Measurements from ENCODE around the gene BST2.

The BST2 gene

GRCh38 chr19:17419621-17420474 lies 14.4 kb upstream of the BST2 start, which contains the start of gene MVB12A:
MVB12A (plus strand) TSS chr19:17420047; CDS start chr19:17420136, 89 bp downstream.
- peak; percentile 88 to 93 for DNase-seq (ENCODE audit: extremely low read depth in 1 of 2, low read depth in 1 of 2)

GRCh38 chr19:17419154-17419620 lies 13.8 kb upstream of the BST2 start:
- DNase-seq (ENCODE audit: extremely low read depth in 1 of 2, low read depth in 1 of 2): no peak

- no peak for DNase-seq (ENCODE audit: extremely low read depth in 1 of 2, low read depth in 1 of 2)
Measured at GRCh38 chr19:17418710-17419109, 13.3 kb upstream of the BST2 start.

DNA sequence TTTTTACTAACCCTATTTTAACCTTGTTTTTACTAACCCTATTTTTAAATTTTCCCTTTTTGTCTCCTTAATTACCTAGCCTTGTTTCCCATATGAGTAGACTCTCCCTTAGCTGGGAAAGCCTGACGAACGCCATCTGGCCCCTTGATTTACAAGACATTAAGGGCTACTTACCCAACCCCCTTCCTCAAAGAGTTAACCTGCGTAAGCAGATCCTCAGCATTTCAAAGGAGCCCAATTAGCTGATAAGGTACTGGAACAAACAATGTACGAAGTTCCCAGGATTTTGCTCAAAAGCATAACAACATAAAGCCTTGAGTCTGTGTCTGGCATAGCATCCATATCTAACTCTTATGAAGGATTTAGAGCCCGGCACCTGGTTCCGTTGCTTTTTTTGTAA lies 9.7 kb upstream of the BST2 start:
- no peak for DNase-seq (ENCODE audit: extremely low read depth in 1 of 2, low read depth in 1 of 2)

- DNase-seq (ENCODE audit: extremely low read depth in 1 of 2, low read depth in 1 of 2): no peak
Measured at GRCh38 chr19:17414097-17414496, 8.7 kb upstream of the BST2 start.

DNA sequence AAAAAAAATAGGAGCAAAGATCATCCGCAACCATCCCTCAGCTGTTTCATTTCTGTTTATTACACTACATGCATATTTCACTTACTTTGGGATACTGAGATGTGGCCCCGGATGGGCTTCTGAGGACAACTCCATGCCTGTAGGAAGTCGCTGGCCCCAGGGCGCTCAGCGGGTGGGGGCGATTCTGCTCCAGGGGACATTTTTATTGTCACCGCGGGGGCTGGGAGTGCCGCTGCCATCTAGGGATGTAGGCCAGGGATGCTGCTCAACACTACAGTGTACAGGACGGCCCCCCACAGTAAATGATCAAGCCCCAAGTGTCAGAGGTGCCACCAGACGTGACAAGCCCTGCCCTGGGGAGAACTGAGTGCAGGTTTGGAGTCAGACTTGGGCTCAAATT lies 6.4 kb upstream of the BST2 start:
- no peak for DNase-seq (ENCODE audit: extremely low read depth in 1 of 2, low read depth in 1 of 2)

DNA sequence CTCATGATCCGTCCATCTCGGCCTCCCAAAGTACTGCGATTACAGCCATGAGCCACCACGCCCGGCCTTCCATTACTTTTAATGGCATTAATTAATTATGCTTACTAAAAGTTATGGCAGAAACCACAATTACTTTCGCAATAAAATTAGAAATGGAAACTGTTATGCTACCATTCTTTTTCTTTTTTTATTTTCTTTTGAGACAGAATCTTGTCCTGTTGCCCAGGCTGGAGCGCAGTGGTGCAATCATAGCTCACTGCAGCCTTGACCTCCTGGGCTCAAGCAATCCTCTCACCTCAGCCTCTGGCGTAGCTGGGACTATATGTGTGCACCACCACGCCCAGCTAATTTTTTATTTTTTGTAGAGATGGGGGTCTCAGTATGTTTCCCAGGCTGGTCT lies 4.6 kb upstream of the BST2 start:
- no peak for DNase-seq (ENCODE audit: extremely low read depth in 1 of 2, low read depth in 1 of 2)

DNA sequence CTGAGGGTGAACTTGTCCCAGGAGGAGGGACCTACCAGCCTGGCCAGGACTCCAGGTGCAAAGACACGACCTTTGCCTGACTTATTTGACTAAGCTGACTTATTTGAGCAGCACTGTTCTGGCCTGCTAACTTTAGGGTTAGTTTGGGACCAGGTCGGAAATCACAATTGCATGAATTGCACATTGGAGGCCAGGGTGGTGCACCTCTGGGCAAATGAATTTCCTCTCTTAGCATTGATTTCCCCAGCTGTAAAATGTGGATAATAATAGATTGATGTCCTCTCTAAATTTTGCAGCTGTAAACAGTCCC lies 1.4 kb upstream of the BST2 start:
- DNase-seq (ENCODE audit: extremely low read depth in 1 of 2, low read depth in 1 of 2): no peak

GRCh38 chr19:17406046-17406886 lies 836 bp upstream of the BST2 start:
- no peak for DNase-seq (ENCODE audit: extremely low read depth in 1 of 2, low read depth in 1 of 2)

DNA sequence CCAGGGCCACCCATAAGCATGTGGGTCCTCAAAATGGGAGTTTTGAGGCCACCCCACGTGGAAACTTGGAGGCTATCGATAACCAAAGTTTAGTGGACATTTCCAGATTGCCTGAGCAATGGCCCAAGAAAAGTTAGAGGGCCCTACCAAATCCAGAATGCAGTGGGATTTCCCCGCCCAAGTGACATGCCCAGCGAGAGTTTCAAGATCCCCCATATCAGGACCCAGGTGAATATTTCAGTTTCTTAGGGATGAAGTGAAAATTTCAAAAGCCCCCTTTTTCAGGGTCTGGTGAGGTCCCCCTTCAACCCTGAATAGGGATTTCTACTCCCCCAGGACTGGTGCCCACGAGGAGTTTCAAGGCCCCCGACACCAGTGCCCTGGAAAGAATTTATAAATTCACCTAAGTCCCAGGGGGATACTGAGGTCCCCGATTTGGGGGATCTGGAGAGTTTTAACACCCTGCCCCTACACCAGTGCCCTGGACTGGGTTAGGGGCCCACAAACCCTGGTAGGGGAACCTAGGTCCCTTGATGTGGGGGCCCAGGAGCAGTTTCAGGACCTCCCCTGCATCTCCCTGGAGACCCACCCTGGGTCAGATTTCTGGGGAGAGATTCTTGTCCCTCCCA lies 695 bp downstream of the BST2 start:
- no peak for DNase-seq (ENCODE audit: extremely low read depth in 1 of 2, low read depth in 1 of 2)

DNA sequence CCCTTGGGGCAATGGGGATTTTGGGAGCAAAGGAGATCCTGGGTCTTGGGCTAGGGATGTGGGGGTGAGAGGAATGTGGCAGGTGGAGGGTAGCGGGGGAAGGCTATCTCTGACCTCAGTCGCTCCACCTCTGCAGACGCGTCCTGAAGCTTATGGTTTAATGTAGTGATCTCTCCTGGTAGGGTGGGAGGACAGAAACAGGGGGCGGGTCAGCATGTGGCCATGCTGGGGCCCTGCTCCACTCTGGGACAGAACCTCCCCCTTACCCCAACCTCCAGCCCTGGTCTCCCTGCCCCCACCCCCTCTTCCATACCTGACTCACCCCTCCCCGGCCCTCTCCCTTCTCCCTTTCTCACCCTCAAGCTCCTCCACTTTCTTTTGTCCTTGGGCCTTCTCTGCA lies 1.4 kb downstream of the BST2 start:
- DNase-seq (ENCODE audit: extremely low read depth in 1 of 2, low read depth in 1 of 2): no peak

GRCh38 chr19:17402982-17403855 lies 2.2 kb downstream of the BST2 start:
- DNase-seq (ENCODE audit: extremely low read depth in 1 of 2, low read depth in 1 of 2): no peak

GRCh38 chr19:17401628-17402027 lies 3.8 kb downstream of the BST2 start:
- no peak for DNase-seq (ENCODE audit: extremely low read depth in 1 of 2, low read depth in 1 of 2)

DNA sequence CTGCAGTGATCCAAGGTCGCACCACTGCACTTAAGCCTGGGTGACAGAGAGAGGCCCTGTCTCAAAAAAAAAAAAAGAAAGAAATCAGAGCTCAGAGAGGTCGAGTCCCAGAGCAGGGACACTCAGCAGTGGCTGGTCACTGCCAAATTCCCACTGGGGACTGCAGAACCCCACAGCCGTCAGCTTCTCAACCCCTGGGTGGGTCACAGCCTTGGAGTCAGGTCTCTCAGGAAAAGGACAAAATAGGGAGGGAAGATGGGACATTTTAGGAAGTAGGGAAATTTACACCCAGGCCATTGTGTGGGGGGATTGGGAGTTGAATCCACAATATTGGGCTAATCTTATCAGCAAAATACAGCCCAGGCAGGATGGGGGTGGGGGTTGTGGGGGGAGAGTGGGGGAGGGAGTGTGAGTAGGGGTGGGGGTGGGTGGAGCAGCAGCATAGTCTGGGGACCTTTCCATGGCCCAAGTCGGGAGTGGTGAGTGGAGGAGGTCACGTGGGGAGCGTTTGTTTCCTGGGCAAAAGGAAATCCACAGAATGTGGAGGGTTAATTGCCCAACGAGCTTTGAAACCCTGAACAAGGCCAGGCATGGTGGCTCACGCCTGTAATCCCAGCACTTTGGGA lies 6.4 kb downstream of the BST2 start:
- DNase-seq (ENCODE audit: extremely low read depth in 1 of 2, low read depth in 1 of 2): no peak

DNA sequence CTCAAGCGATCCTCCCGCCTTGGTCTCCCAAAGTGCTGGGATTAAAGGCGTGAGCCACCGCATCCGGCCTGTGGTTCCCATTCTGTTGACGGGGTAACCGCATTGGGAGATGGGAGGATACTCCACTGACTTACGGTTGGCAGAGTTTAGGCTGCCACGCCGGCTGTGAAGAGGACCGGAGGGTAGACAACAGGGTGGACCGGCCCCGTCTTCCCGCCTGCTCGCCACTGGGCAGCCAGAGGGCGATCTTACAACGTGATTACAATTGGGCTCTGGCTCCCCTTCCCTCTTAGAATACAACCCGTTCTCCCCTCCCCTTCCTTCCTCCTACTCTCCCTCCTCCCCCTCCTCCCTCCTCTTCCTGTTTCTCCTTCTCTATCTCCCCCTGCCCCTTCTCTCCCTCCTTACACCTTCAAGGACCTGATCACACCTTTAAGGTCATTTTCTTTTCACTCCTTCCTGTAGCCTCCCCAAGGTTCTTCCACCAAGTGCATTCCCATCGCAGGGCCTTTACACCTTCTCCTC lies 10.5 kb downstream of the BST2 start:
- peak; percentile 36 to 56 for DNase-seq (ENCODE audit: extremely low read depth in 1 of 2, low read depth in 1 of 2)

- no peak for DNase-seq (ENCODE audit: extremely low read depth in 1 of 2, low read depth in 1 of 2)
Measured at GRCh38 chr19:17393914-17394313, 11.5 kb downstream of the BST2 start, which contains the start of gene CCDC194. CCDC194 (minus strand) TSS chr19:17394196; CDS start chr19:17394158, 38 bp downstream.

DNA sequence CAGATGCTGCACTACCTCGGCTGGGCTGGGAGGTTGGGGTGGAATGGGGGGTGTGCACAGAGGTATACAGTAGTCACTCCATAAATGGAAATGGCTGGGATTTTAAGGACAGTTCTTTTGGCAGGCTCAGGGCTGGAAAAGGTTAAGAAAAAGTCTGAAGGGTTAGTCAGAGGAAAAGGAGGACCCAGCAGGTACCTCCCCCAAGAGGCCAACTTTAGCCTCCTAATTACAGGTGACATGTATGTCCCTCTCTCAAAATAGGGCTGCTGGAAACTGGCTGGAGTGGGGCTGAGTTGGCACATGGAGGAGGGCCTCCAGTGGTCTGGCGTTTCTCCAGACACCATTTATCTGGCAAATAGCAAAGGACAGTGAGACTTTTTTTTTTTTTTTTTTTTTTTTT lies 12.4 kb downstream of the BST2 start:
- no peak for DNase-seq (ENCODE audit: extremely low read depth in 1 of 2, low read depth in 1 of 2)

- DNase-seq (ENCODE audit: extremely low read depth in 1 of 2, low read depth in 1 of 2): no peak
Measured at GRCh38 chr19:17391371-17392151, 13.9 kb downstream of the BST2 start.
